ENCODE data around the gene TAF11L13. TPM values are rescaled to one million over a fixed set of nuclear protein-coding genes. Genes with fewer than 3 reads are reported as not detected.
"Not testable (repeated sequence)": the region's sequence is repeated elsewhere in the genome, so short reads cannot be mapped to it uniquely, and the experiment has no call there.

TAF11L13 gene
- not detected for polyA plus RNA-seq (ENCODE audit: insufficient read length)
- long read RNA-seq, donor 1 = 0 reads
- long read RNA-seq, donor 2 = 0 reads
- long read RNA-seq, donor 3 = 0 reads
- long read RNA-seq, donor 4 = 0 reads
- long read RNA-seq, donor 5 = 0 reads
- long read RNA-seq, donor 6 = 0 reads
- long read RNA-seq, donor 7 = 0 reads
- long read RNA-seq, donor 8 = 0 reads

GRCh38 chr5:17631788-17632187 lies at the start of gene TAF11L13:
TAF11L13 (plus strand) TSS chr5:17632088.
- DNase-seq = not testable (repeated sequence)

- not testable (repeated sequence) for DNase-seq
These were observed 46.2 kb upstream of the TAF11L13 start, which contains the start of gene TAF11L7 for GRCh38 chr5:17585658-17586057. TAF11L7 (minus strand) TSS chr5:17585758.

- DNase-seq = not testable (repeated sequence)
These were observed 41.0 kb upstream of the TAF11L13 start, which contains the start of gene TAF11L8 for GRCh38 chr5:17590860-17591259. TAF11L8 (minus strand) TSS chr5:17590960.

- DNase-seq = not testable (repeated sequence)
These were observed 37.6 kb upstream of the TAF11L13 start, which contains the start of gene TAF11L9 for GRCh38 chr5:17594255-17594654. TAF11L9 (minus strand) TSS chr5:17594394.

- not testable (repeated sequence) for DNase-seq
These were observed 34.2 kb upstream of the TAF11L13 start, which contains the start of gene TAF11L10 for GRCh38 chr5:17597728-17598127. TAF11L10 (minus strand) TSS chr5:17597828.

GRCh38 chr5:17603880-17604279 lies 28.0 kb upstream of the TAF11L13 start, which contains the start of gene TAF11L11:
TAF11L11 (plus strand) TSS chr5:17604183.
- not testable (repeated sequence) for DNase-seq

GRCh38 chr5:17604951-17605350 lies 26.9 kb upstream of the TAF11L13 start:
- DNase-seq = no peak

GRCh38 chr5:17607461-17607860 lies 24.4 kb upstream of the TAF11L13 start:
- DNase-seq = not testable (repeated sequence)

GRCh38 chr5:17610092-17610491 lies 21.8 kb upstream of the TAF11L13 start, which contains the start of gene TAF11L12:
TAF11L12 (plus strand) TSS chr5:17610392.
- DNase-seq = not testable (repeated sequence)

- no peak for DNase-seq
These were observed 16.8 kb upstream of the TAF11L13 start for GRCh38 chr5:17614872-17615605.

- no peak for DNase-seq
These were observed 12.5 kb upstream of the TAF11L13 start for GRCh38 chr5:17619354-17619753.

- no peak for DNase-seq
These were observed 11.3 kb upstream of the TAF11L13 start for GRCh38 chr5:17620627-17621026.

- no peak for DNase-seq
These were observed 6.2 kb upstream of the TAF11L13 start for GRCh38 chr5:17625686-17626085.

GRCh38 chr5:17634160-17634559 lies 2.3 kb downstream of the TAF11L13 start, which contains the start of gene TAF11L14:
TAF11L14 (plus strand) TSS chr5:17634460.
- DNase-seq = no peak

GRCh38 chr5:17649232-17649631 lies 17.3 kb downstream of the TAF11L13 start:
- DNase-seq = not testable (repeated sequence)

GRCh38 chr5:17655201-17655759 lies 23.4 kb downstream of the TAF11L13 start:
- DNase-seq = not testable (repeated sequence)

- no peak for DNase-seq
These were observed 24.0 kb downstream of the TAF11L13 start for GRCh38 chr5:17655921-17656320.

GRCh38 chr5:17663182-17663581 lies 31.3 kb downstream of the TAF11L13 start:
- DNase-seq = no peak

GRCh38 chr5:17665836-17666235 lies 33.9 kb downstream of the TAF11L13 start:
- DNase-seq = no peak

- no peak for DNase-seq
These were observed 34.9 kb downstream of the TAF11L13 start for GRCh38 chr5:17666726-17667235.

- no peak for DNase-seq
These were observed 38.5 kb downstream of the TAF11L13 start for GRCh38 chr5:17670353-17670752.

- no peak for DNase-seq
These were observed 47.0 kb downstream of the TAF11L13 start for GRCh38 chr5:17678751-17679324.
